H1 (cell line): Measurements from ENCODE around the gene IQSEC3. TPM values are rescaled to one million over a fixed set of nuclear protein-coding genes. Genes with fewer than 3 reads are reported as not detected.

ENCODE experiments used
- BACH1 ChIP-seq: IDR thresholded peaks from 2 replicates; pipeline ENCODE4 v1.6.1; 2012; ENCODE audit warnings: low read length, improper control_type of control experiment
- EP300 ChIP-seq, 2 experiments: IDR thresholded peaks; 1 replicate in 1 of 2; 2 replicates in 1 of 2; pipeline ENCODE4 v1.6.1; 2011 to 2012; ENCODE audit warnings: low read depth in 2 of 2, low read length in 2 of 2, mild to moderate bottlenecking in 2 of 2, borderline replicate concordance in 1 of 2, inconsistent platforms in 1 of 2, moderate library complexity in 1 of 2
- POU5F1 ChIP-seq: IDR thresholded peaks from 2 replicates; pipeline ENCODE4 v1.6.1; 2011; ENCODE audit warnings: low read depth, mild to moderate bottlenecking, low read length, moderate library complexity
- SIN3A ChIP-seq, 2 experiments: IDR thresholded peaks in 1 of 2; conservative IDR thresholded peaks in 1 of 2; 2 replicates each; pipeline ENCODE4 v1.6.1; 2011 to 2012; ENCODE audit warnings: low read length in 2 of 2, improper control_type of control experiment in 1 of 2, low read depth in 1 of 2, mild to moderate bottlenecking in 1 of 2
- SP1 ChIP-seq: IDR thresholded peaks from 2 replicates; pipeline ENCODE4 v1.6.1; 2011; ENCODE audit warnings: low read depth, low read length
- TAF1 ChIP-seq: IDR thresholded peaks from 2 replicates; pipeline ENCODE4 v1.6.1; 2011; ENCODE audit warnings: mild to moderate bottlenecking, low read depth, low read length
- TBP ChIP-seq: IDR thresholded peaks from 2 replicates; pipeline ENCODE4 v1.6.1; 2011; ENCODE audit warnings: low read depth, low read length, improper control_type of control experiment
- polyA plus RNA-seq, 7 experiments: library from polyadenylated mRNA; depleted of rRNA in 3 of 7; stranded (reverse) in 5 of 7; unstranded in 2 of 7; fragments of >200 nt in 5 of 7; fragments of 200-250 nt in 2 of 7; gene quantifications; 1 replicate in 5 of 7; 2 replicates in 1 of 7; 4 replicates in 1 of 7; pipeline versions ENCODE4 v1.2.1 to v1.2.3, GENCODE V29; 2011 to 2013; ENCODE audit warnings: missing spikeins in 2 of 7, mixed read lengths in 2 of 7
- total RNA-seq: library from RNA; stranded (reverse); fragmentation: NEBNext Ultra II Directional; extraction: Animal tissue kit (Norgen Biotek cat#: 25700); gene quantifications from 2 replicates; pipeline ENCODE4 v1.2.1, GENCODE V29; 2021

The IQSEC3 gene
- total and polyA plus RNA-seq, 2 of the 8 experiments (the other 6 are each of a cell fraction or from before 2014, with no cell fraction given): 1.2 to 3.1 TPM

GRCh38 chr12:225012-225411 lies 158.4 kb downstream of the IQSEC3 start (continued):
- TF ChIP-seq EP300 (IDR thresholded peaks at IDR 0.05; ENCODE audit: borderline replicate concordance in 1 of 2, low read depth in 2 of 2, low read length in 2 of 2) (no peak), SIN3A (conservative IDR thresholded peaks at IDR 0.05 in 1 of 2, IDR thresholded peaks at IDR 0.05 in 1 of 2; ENCODE audit: low read depth in 1 of 2, low read length in 2 of 2) (no peak), TAF1 (no peak), POU5F1 (no peak), TBP (no peak), BACH1 (no peak), SP1 (no peak)
